K562 (cell line): Measurements from ENCODE around the gene MVD. TPM values are rescaled to one million over a fixed set of nuclear protein-coding genes. Genes with fewer than 3 reads are reported as not detected.

Source experiments
- ATAC-seq: fragments of 200-7000 bp; cut with Tn5 transposase; 3 replicates; pipeline ENCODE4 v1.9.1; 2020; ENCODE audit warnings: moderate library complexity
- BruUV-seq: library from RNA; stranded (reverse); fragments of 400-500 nt; replicated peaks from 2 replicates; lab custom pipeline; 2021; lab: Mats Ljungman, UMichigan
- CTCF ChIA-PET: fragments of 300-600 bp; formaldehyde crosslinking; extraction: SDS; loops from one replicate; lab custom pipeline; 2021; ENCODE audit warnings: low intra/inter-chr PET ratio; lab: Yijun Ruan, JAX
- POLR2A ChIA-PET: fragments of 300-600, 350-650 bp; sonication (Branson Sonifier 250); formaldehyde crosslinking; extraction: SDS; loops from one replicate; lab custom pipeline; 2021; ENCODE audit warnings: antibody characterized with exemption, inconsistent platforms; lab: Yijun Ruan, JAX
- DNase-seq, 4 experiments: peaks; one replicate each; pipeline versions ENCODE4 v3.0.0 to v3.0.0-alpha.2; 2011 to 2018; ENCODE audit warnings: low spot score in 3 of 4, mixed read lengths in 3 of 4; ENCODE audit errors: extremely low read depth in 1 of 4
- FAIRE-seq: peaks from 2 replicates; lab custom pipeline; 2011; peaks lifted over from hg19 to GRCh38; lab: Jason Lieb, UNC
- H2AFZ ChIP-seq: 2 replicates; pipeline ENCODE4 v1.6.0; 2011; ENCODE audit warnings: low read depth, low read length, control low read depth, inconsistent platforms
- H3K27ac ChIP-seq: fragments of 200-600 bp; 3 replicates; pipeline ENCODE4 v1.8.0; 2011; ENCODE audit warnings: low read depth, mild to moderate bottlenecking, control low read depth, inconsistent platforms, low read length, moderate library complexity, mixed read lengths; ENCODE audit errors: extremely low read depth
- H3K27me3 ChIP-seq, 2 experiments: fragments of 300-600 bp in 1 of 2; 2 replicates in 1 of 2; 3 replicates in 1 of 2; pipeline versions ENCODE4 v1.6.0 to v1.8.0; 2011; ENCODE audit warnings: inconsistent platforms in 2 of 2, low read length in 2 of 2, mild to moderate bottlenecking in 1 of 2, mixed read lengths in 1 of 2, moderate library complexity in 1 of 2; ENCODE audit not compliant: control insufficient read depth in 2 of 2, insufficient read depth in 2 of 2
- H3K36me3 ChIP-seq: fragments of 300-600 bp; 3 replicates; pipeline ENCODE4 v1.8.0; 2011; ENCODE audit warnings: mild to moderate bottlenecking, low read length, inconsistent platforms; ENCODE audit not compliant: control insufficient read depth, insufficient read depth
- H3K4me1 ChIP-seq, 2 experiments: fragments of 200-600 bp in 1 of 2; replicated peaks in 1 of 2; 2 replicates in 1 of 2; 3 replicates in 1 of 2; pipeline versions ENCODE4 v1.5.1 to v1.8.0; 2011; ENCODE audit warnings: inconsistent platforms in 2 of 2, low read length in 2 of 2, mild to moderate bottlenecking in 1 of 2, mixed read lengths in 1 of 2, moderate library complexity in 1 of 2; ENCODE audit not compliant: control insufficient read depth in 2 of 2, insufficient read depth in 2 of 2
- H3K4me2 ChIP-seq: 2 replicates; pipeline ENCODE4 v1.6.1; 2011; ENCODE audit warnings: low read length, control low read depth, inconsistent platforms, mixed read lengths; ENCODE audit not compliant: insufficient read depth
- H3K4me3 ChIP-seq: fragments of 200-600 bp; sonication (generic), shearing (Covaris generic); 2 replicates; pipeline ENCODE4 v1.5.1; 2016; ENCODE audit warnings: control low read depth, inconsistent platforms
- H3K79me2 ChIP-seq: fragments of 200-600 bp; 3 replicates; pipeline ENCODE4 v1.8.0; 2011; ENCODE audit warnings: low read length, inconsistent platforms; ENCODE audit not compliant: control insufficient read depth, insufficient read depth
- H3K9ac ChIP-seq, 2 experiments: 2 replicates each; pipeline versions ENCODE4 v1.6.0 to v1.6.1; 2011; ENCODE audit warnings: low read depth in 2 of 2, low read length in 2 of 2, control low read depth in 1 of 2, inconsistent platforms in 1 of 2, mild to moderate bottlenecking in 1 of 2, mixed read lengths in 1 of 2; ENCODE audit not compliant: insufficient read depth in 1 of 2
- H3K9me1 ChIP-seq: one replicate; pipeline ENCODE4 v1.6.0; 2011; ENCODE audit warnings: inconsistent platforms, mild to moderate bottlenecking, low read length, moderate library complexity; ENCODE audit not compliant: control insufficient read depth, insufficient read depth
- H3K9me3 ChIP-seq: replicated peaks from 2 replicates; pipeline ENCODE4 v1.5.1; 2011; ENCODE audit warnings: low read depth, low read length, inconsistent platforms; ENCODE audit not compliant: control insufficient read depth, insufficient read depth
- H4K20me1 ChIP-seq: replicated peaks from 2 replicates; pipeline ENCODE4 v1.6.1; 2011; ENCODE audit warnings: low read length, inconsistent platforms, mixed read lengths; ENCODE audit not compliant: control insufficient read depth, insufficient read depth
- HNRNPLL ChIP-seq: fragments of 200-400 bp; formaldehyde crosslinking; IDR thresholded peaks from 2 replicates; pipeline ENCODE4 v1.6.1; 2017; ENCODE audit warnings: low read length, low read depth, mild to moderate bottlenecking; ENCODE audit not compliant: poor library complexity, severe bottlenecking
- POLR2G ChIP-seq: fragments of 200-400 bp; formaldehyde crosslinking; IDR thresholded peaks from 2 replicates; pipeline ENCODE4 v1.6.1; 2017; ENCODE audit warnings: low read depth, mild to moderate bottlenecking, antibody characterized with exemption, low read length, moderate library complexity
- RAD21 ChIP-seq, 2 experiments: fragments of 250-450 bp in 1 of 2; fragments of 450-650 bp in 1 of 2; sonication (Bioruptor Pico) in 1 of 2; formaldehyde crosslinking in 1 of 2; IDR thresholded peaks in 1 of 2; conservative IDR thresholded peaks in 1 of 2; 2 replicates each; pipeline versions ENCODE4 v1.4.0 to v1.8.0; 2020 to 2022; ENCODE audit warnings: mild to moderate bottlenecking in 2 of 2, moderate library complexity in 1 of 2
- ZNF253 ChIP-seq: fragments of 250-450 bp; sonication (Bioruptor Pico); conservative IDR thresholded peaks from 2 replicates; pipeline ENCODE4 v1.6.1; 2021; ENCODE audit warnings: mild to moderate bottlenecking
- ZNF766 ChIP-seq: fragments of 200-800 bp; sonication (Bioruptor generic); conservative IDR thresholded peaks from 2 replicates; pipeline ENCODE4 v1.6.1; 2016; ENCODE audit warnings: missing genetic modification characterization, missing compliant biosample characterization
- WGBS: fragments of 100-300 bp; shearing (Covaris generic); methylation state at CpG from one replicate; pipeline ENCODE4 v1.1.6; 2016; ENCODE audit warnings: low coverage, mixed read lengths; ENCODE audit not compliant: insufficient coverage; ENCODE audit errors: missing lambda C conversion rate; 5-methylcytosine and 5-hydroxymethylcytosine counted together
- in situ Hi-C: fragments of 300-500 bp; cut with MboI; formaldehyde crosslinking; loops from 4 replicates; pipeline ENCODE4 v1.15.0; 2018; ENCODE audit warnings: inconsistent platforms, mixed read lengths
- intact Hi-C: fragments of 100-400 bp; cut with micrococcal nuclease; formaldehyde crosslinking; loops from 2 replicates; pipeline ENCODE4 v1.14.2; 2022
- polyA plus RNA-seq, 8 experiments: library from polyadenylated mRNA; depleted of rRNA in 4 of 8; stranded (reverse) in 5 of 8; unstranded in 3 of 8; fragments of >200 nt; fragmentation: Nextera tagmentation in 2 of 8; fragmentation: Illumina TruSeq in 1 of 8; extraction: Ambion mirVana in 2 of 8; extraction: Trizol in 1 of 8; gene quantifications; 2 replicates each; pipeline versions ENCODE4 v1.2.1 to v1.2.3, GENCODE V29; 2011 to 2014; ENCODE audit warnings: inconsistent platforms in 1 of 8, missing spikeins in 1 of 8
- total RNA-seq, 7 experiments: library from RNA; depleted of rRNA in 6 of 7; stranded (reverse); fragments of >200 nt in 6 of 7; fragmentation: Illumina TruSeq in 2 of 7; extraction: Trizol in 2 of 7; gene quantifications; 2 replicates each; pipeline versions ENCODE4 v1.2.1 to v1.2.3, GENCODE V29; 2011 to 2021; ENCODE audit warnings: low replicate concordance in 1 of 7
- TF ChIP-seq, protein P1 (sequence below): sonication (generic); formaldehyde crosslinking; IDR thresholded peaks from 2 replicates; pipeline ENCODE4 v1.8.1; 2023; ENCODE audit warnings: mild to moderate bottlenecking, missing genetic modification reagents

The MVD gene
- total and polyA plus RNA-seq, 9 of the 15 experiments (the other 6 are each of a cell fraction or from before 2014, with no cell fraction given): 12.2 to 141 (median 45.3) TPM

DNA sequence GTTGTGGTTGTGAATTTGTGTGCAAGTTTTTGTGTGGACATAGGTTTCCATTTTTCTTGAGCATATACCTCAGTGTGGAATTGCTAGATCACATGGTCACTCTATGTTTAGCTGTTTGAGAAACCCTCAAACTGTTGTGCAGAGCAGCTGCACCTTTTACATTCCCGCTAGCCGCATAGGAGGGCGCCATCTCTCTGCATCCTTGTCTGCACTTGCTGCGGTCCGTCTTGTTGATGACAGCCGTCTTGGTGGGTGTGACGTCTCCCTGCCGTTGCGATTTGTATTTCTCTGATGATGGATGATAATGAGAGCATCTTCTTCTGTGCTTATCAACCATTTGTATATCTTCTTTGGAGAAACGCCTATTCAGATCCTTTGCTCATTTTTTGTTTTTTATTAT lies 49.6 kb downstream of the MVD start (continued):
- peak in 1 of 2 experiments; percentile 48; a peak in 2 of 4 replicates for TF ChIP-seq RAD21 (CRISPR knock-in tag; conservative IDR thresholded peaks at IDR 0.05 in 1 of 2, IDR thresholded peaks at IDR 0.05 in 1 of 2)
- no peak for TF ChIP-seq ZNF253
- peak; percentile 86 for TF ChIP-seq ZNF766 (CRISPR knock-in tag)

DNA sequence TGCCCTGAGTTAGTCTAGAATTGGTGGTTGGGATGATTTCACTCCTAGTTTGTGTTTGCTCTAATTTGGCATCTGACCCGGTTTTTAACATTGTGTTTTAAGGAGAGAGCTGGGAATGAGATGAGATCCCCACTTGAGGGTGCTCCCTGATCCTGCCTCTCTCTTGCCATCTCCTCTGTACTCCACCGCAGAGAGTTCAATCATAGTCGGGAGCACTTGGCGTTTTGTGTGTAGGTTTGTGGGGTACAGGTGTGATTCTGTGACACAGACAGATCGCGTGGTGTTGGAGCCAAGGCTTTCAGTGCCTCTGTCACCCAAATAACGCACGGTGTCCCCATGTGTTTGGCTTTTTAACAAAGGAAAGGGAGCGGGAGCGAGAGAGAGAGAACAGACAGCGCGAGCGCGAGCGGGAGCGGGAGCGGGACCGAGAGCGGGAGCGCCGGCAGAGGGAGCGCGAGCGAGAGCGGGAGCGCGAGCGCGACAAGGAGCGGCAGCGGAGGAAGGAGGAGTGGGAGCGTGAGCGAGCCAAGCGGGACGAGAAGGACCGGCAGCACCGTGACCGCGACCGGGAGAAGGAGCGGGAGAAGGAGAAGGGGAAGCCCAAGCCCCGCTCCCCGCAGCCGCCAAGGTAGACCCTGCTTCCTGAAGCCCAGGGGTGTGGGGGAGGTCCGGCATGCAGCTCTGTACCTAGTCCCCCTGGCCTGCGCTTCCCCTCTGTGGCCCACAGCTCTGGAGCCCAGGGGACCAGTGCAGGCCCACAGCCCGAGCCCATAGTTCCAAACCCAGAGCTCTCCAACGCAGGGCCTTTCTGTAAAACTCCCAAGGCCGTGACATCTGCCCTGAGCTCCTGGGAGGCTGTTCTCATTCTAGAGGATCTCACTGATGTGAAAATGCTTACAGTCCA lies 51.7 kb downstream of the MVD start:
- H3K27me3 ChIP-seq: no peaks in the 10 kb centered on the region
- H4K20me1 ChIP-seq: peaks cover 14% of the 10 kb centered on the region; the same call in 1 of the 2 replicates
- TF ChIP-seq, protein P1, sequence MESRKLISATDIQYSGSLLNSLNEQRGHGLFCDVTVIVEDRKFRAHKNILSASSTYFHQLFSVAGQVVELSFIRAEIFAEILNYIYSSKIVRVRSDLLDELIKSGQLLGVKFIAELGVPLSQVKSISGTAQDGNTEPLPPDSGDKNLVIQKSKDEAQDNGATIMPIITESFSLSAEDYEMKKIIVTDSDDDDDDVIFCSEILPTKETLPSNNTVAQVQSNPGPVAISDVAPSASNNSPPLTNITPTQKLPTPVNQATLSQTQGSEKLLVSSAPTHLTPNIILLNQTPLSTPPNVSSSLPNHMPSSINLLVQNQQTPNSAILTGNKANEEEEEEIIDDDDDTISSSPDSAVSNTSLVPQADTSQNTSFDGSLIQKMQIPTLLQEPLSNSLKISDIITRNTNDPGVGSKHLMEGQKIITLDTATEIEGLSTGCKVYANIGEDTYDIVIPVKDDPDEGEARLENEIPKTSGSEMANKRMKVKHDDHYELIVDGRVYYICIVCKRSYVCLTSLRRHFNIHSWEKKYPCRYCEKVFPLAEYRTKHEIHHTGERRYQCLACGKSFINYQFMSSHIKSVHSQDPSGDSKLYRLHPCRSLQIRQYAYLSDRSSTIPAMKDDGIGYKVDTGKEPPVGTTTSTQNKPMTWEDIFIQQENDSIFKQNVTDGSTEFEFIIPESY (CRISPR knock-in tag): peak; percentile 61
- TF ChIP-seq HNRNPLL (no peak), POLR2G (0 out of 2 replicates have a peak, but pooled peaks have one; percentile 14)
- in situ Hi-C loops: no loop called here
- H3K4me3 ChIP-seq: no peak overlapping the region
- no TSS peak for BruUV-seq
- no peaks in the 10 kb centered on the region for H3K9me3 ChIP-seq
- CTCF ChIA-PET: interaction anchor here (0.6 kb wide), 1 partner anchor 42 kb away, joined by 4 read pairs; no protein-coding TSS in a partner anchor
- H3K79me2 ChIP-seq: peaks cover 19% of the 10 kb centered on the region; the same call in 2 of the 3 replicates
- no peak overlapping the region; a peak in 2 of 4 replicates for H3K9ac ChIP-seq
- H3K9me1 ChIP-seq: peaks cover 6% of the 10 kb centered on the region
- ATAC-seq (no peak), DNase-seq (no peak), FAIRE-seq (no peak)
- no peak overlapping the region for H3K27ac ChIP-seq
- 95% methylated on average over 32 of the region's 49 CpGs for WGBS
- peaks cover 92% of the 10 kb centered on the region for H3K36me3 ChIP-seq
- no peak overlapping the region for H2AFZ ChIP-seq
- intact Hi-C loops: no loop called here
- H3K4me1 ChIP-seq: peaks cover 0 to 13% of the 10 kb centered on the region in 2 experiments; a peak in 3 of 5 replicates
- H3K4me2 ChIP-seq: no peak overlapping the region
- POLR2A ChIA-PET: interaction anchor here (0.6 to 0.9 kb wide), 2 partner anchors 9 to 40 kb away, joined by 4 to 5 read pairs; no protein-coding TSS in a partner anchor
